ENCODE measurements around the gene SIL1. TPM values are rescaled to one million over a fixed set of nuclear protein-coding genes. Genes with fewer than 3 reads are reported as not detected.
"Not testable (repeated sequence)": the region's sequence is repeated elsewhere in the genome, so short reads cannot be mapped to it uniquely, and the experiment has no call there.

Gene SIL1
- total RNA-seq, 1 donor from 2014 or later = 31.1 TPM

DNA sequence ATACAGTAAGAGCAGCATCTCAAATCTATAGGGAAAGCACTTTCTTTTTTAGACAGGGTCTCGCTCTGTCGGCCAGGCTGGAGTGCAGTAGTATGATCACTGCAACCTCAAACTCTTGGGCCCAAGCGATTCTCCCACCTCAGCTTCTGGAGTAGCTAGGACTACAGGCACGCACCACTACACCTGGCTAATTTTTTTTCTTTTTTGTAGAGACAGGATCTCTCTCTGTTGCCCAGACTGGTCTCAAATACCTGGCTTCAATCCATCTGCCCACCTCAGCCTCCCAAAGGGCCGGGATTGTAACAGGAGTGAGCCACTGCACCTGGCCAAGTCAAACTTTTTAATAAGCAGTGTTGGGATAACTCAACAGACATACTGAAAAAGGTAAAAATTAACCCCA lies 107.6 kb downstream of the SIL1 start:
- H3K4me3 Mint-ChIP-seq = no peak overlapping the region
- no peaks in the 10 kb centered on the region for H3K27me3 Mint-ChIP-seq
- H3K36me3 Mint-ChIP-seq (ENCODE audit: low read depth) = peaks cover 3% of the 10 kb centered on the region
- peaks cover 18% of the 10 kb centered on the region for H3K4me1 Mint-ChIP-seq
- no peak for DNase-seq
- H3K27ac Mint-ChIP-seq = no peak overlapping the region
- intact Hi-C loops (cut with micrococcal nuclease) = no loop called here
- peaks cover 5% of the 10 kb centered on the region for H3K9me3 Mint-ChIP-seq

DNA sequence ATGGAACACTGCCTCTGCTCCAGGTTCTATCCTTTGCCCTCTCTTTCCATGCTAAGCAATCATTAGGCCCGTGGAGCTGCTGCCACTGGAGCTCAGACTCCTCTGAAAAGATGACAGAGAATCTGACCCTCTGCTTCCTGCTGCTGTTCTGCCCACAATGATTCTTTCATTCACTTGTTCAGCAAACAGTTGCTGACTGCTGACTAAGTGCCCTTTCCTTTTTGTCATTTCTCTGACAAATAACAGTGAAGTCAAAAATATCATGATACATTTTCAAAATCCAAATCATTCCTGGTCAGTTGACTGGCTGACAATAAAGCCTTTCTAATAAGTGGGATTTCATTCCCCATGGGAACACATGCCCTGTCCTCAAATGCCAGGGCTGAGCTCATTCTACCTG lies 110.1 kb downstream of the SIL1 start:
- no peak overlapping the region for H3K4me3 Mint-ChIP-seq
- H3K4me1 Mint-ChIP-seq = peaks cover 9% of the 10 kb centered on the region
- H3K9me3 Mint-ChIP-seq = peaks cover 10% of the 10 kb centered on the region
- H3K36me3 Mint-ChIP-seq (ENCODE audit: low read depth) = peaks cover 7% of the 10 kb centered on the region
- H3K27me3 Mint-ChIP-seq = no peaks in the 10 kb centered on the region
- peak overlapping the region; percentile 19 for H3K27ac Mint-ChIP-seq
- intact Hi-C loops (cut with micrococcal nuclease) = no loop called here
- DNase-seq = no peak

DNA sequence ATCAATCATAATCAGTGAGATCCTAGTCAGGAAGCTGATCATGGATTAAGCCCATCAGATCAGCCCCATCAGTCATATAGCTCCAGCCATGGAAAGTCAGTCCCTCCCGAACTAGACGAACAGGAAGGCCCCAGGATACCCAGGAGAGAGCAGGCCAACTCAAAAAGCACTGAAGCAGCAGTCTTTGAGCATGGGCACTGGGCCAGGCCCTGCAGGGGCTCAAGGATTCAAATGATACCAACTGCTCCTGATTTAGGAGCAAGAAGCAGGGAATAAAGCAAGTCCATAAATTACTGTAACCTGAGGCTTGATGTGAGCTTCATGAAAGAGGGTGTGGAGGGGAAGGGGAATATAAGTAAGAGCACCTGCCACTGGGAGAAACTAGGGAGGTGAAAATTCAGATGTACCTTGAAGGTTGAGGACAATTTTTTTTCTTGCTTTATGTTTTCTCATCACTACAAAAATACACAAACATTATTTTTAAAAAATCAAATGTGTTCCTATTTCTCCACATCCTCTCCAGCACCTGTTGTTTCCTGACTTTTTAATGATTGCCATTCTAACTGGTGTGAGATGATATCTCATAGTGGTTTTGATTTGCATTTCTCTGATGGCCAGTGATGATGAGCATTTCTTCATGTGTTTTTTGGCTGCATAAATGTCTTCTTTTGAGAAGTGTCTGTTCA lies 115.2 kb downstream of the SIL1 start:
- Mint-ChIP-seq H3K4me1 (peaks cover 5% of the 10 kb centered on the region), H3K36me3 (ENCODE audit: low read depth) (peaks cover 9% of the 10 kb centered on the region), H3K27me3 (no peaks in the 10 kb centered on the region), H3K27ac (no peak overlapping the region), H3K4me3 (no peak overlapping the region), H3K9me3 (peaks cover 10% of the 10 kb centered on the region)
- no peak for DNase-seq
- intact Hi-C loops (cut with micrococcal nuclease) = no loop called here

DNA sequence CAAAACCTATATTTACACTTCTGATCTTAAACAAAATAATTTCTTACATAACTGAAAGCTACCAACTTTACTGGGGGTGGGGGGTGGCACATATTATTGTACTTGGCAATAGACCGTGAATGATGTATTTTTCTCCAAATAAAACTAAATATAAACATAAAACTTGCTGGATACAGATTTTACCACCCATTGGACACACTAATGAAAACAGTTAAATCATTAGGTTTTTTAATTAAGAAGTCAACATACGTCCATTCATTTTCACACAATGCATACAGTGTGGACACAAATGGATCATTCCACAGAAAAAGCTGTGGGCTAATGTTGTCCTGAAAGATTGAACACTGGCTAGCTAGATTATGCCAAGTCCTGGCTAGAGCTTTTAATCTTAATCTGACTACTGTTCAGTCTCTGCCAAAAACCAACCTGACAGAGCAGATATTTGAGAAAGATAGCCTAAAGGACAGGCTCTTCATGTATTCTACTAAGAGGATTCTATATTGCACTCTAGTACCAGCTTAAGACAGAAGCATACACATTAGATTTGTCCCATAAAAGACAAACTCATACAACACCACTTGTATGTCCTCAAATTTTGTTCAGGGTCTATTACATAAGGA lies 118.1 kb downstream of the SIL1 start:
- Mint-ChIP-seq H3K4me1 (peaks cover 3% of the 10 kb centered on the region), H3K27me3 (no peaks in the 10 kb centered on the region), H3K27ac (no peak overlapping the region), H3K36me3 (ENCODE audit: low read depth) (peaks cover 2% of the 10 kb centered on the region), H3K4me3 (no peak overlapping the region), H3K9me3 (no peaks in the 10 kb centered on the region)
- DNase-seq = no peak
- intact Hi-C loops (cut with micrococcal nuclease) = no loop called here

GRCh38 chr5:139079225-139079990 lies 118.8 kb downstream of the SIL1 start:
- H3K36me3 Mint-ChIP-seq (ENCODE audit: low read depth) = peaks cover 2% of the 10 kb centered on the region
- no peak overlapping the region for H3K4me3 Mint-ChIP-seq
- no peak for DNase-seq
- peaks cover 3% of the 10 kb centered on the region for H3K4me1 Mint-ChIP-seq
- no peaks in the 10 kb centered on the region for H3K27me3 Mint-ChIP-seq
- H3K9me3 Mint-ChIP-seq = no peaks in the 10 kb centered on the region
- intact Hi-C loops (cut with micrococcal nuclease) = no loop called here
- H3K27ac Mint-ChIP-seq = no peak overlapping the region

- no peak overlapping the region for H3K27ac Mint-ChIP-seq
- intact Hi-C loops (cut with micrococcal nuclease) = no loop called here
Observed at GRCh38 chr5:139078345-139078744, 119.8 kb downstream of the SIL1 start.

DNA sequence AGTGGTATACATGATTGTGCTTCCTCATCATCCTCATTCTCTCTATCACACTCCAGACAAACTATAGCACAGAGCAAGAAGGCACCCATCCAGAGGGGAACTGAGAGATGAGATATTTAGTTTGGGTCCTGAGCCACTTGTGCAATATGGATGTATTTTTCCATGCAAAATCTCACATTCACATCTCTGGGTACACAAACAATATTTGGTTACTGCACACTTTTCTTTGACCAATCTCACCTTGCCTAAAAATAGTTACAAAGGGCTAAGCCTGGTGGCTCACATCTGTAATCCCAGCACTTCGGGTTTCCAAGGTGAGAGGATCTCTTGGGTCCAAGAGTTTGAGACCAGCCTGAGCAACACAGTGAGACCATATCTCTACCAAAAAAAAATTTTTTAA lies 120.3 kb downstream of the SIL1 start:
- no peaks in the 10 kb centered on the region for H3K9me3 Mint-ChIP-seq
- H3K27me3 Mint-ChIP-seq = no peaks in the 10 kb centered on the region
- H3K4me1 Mint-ChIP-seq = peaks cover 3% of the 10 kb centered on the region
- peaks cover 2% of the 10 kb centered on the region for H3K36me3 Mint-ChIP-seq (ENCODE audit: low read depth)
- DNase-seq = no peak
- no peak overlapping the region for H3K4me3 Mint-ChIP-seq
- no peak overlapping the region for H3K27ac Mint-ChIP-seq
- intact Hi-C loops (cut with micrococcal nuclease) = no loop called here

More at GRCh38 chr5:139078345-139078744, 119.8 kb downstream of the SIL1 start:
- Mint-ChIP-seq H3K36me3 (ENCODE audit: low read depth) (peaks cover 2% of the 10 kb centered on the region), H3K4me1 (peaks cover 3% of the 10 kb centered on the region), H3K9me3 (no peaks in the 10 kb centered on the region), H3K4me3 (no peak overlapping the region), H3K27me3 (no peaks in the 10 kb centered on the region)
- DNase-seq = no peak

DNA sequence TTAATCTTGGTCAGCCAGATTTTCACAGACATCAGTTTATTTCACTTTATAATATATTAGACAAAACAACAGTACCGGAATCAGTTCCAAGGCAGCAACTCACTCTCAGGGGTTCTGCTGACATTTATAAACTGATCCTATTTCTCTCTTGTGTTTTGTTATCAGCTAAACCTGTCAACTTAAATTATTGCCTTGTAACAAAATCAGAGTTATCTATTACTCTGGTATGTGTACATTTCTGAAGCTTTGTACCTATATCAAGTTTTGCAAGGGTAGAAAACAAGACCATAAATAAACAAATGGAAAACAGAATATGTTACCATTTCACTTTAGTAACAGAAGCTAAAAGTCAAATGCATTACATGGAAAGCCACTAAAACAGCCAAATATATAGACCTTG lies 122.1 kb downstream of the SIL1 start:
- no peak for DNase-seq
- Mint-ChIP-seq H3K4me3 (no peak overlapping the region), H3K9me3 (no peaks in the 10 kb centered on the region), H3K36me3 (ENCODE audit: low read depth) (no peaks in the 10 kb centered on the region), H3K27me3 (no peaks in the 10 kb centered on the region), H3K27ac (no peak overlapping the region), H3K4me1 (peaks cover 3% of the 10 kb centered on the region)
- intact Hi-C loops (cut with micrococcal nuclease) = no loop called here

GRCh38 chr5:139075066-139076050 lies 122.8 kb downstream of the SIL1 start:
- Mint-ChIP-seq H3K4me3 (no peak overlapping the region), H3K27ac (no peak overlapping the region), H3K4me1 (peaks cover 3% of the 10 kb centered on the region), H3K9me3 (no peaks in the 10 kb centered on the region), H3K27me3 (no peaks in the 10 kb centered on the region), H3K36me3 (ENCODE audit: low read depth) (no peaks in the 10 kb centered on the region)
- intact Hi-C loops (cut with micrococcal nuclease) = no loop called here
- no peak for DNase-seq

DNA sequence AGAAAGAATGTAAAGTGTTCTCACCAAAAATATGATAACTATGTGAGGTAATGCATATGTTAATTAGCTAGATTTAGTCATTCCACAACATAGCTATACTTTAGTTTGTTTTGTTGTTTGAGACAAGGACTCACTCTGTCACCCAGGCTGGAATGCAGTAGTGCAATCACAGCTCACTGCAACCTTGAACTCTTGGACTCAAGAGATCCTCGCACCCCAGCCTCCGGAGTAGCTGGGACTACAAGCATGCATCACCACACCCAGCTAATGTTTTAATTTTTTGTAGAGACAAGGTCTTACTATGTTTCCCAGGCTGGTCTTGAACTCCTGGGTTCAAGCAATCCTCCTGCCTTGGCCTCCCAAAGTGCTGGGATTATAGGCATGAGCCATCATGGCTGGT lies 124.2 kb downstream of the SIL1 start:
- H3K9me3 Mint-ChIP-seq; H3K4me1 Mint-ChIP-seq; H3K36me3 Mint-ChIP-seq (ENCODE audit: low read depth); intact Hi-C loops (cut with micrococcal nuclease); H3K27ac Mint-ChIP-seq; DNase-seq; H3K27me3 Mint-ChIP-seq; H3K4me3 Mint-ChIP-seq: not testable (repeated sequence)

GRCh38 chr5:139068494-139069151 lies 129.5 kb downstream of the SIL1 start:
- H3K4me3 Mint-ChIP-seq = no peak overlapping the region
- intact Hi-C loops (cut with micrococcal nuclease) = no loop called here
- no peaks in the 10 kb centered on the region for H3K36me3 Mint-ChIP-seq (ENCODE audit: low read depth)
- DNase-seq = no peak
- peaks cover 6% of the 10 kb centered on the region for H3K4me1 Mint-ChIP-seq
- H3K9me3 Mint-ChIP-seq = no peaks in the 10 kb centered on the region
- H3K27ac Mint-ChIP-seq = no peak overlapping the region
- H3K27me3 Mint-ChIP-seq = no peaks in the 10 kb centered on the region

DNA sequence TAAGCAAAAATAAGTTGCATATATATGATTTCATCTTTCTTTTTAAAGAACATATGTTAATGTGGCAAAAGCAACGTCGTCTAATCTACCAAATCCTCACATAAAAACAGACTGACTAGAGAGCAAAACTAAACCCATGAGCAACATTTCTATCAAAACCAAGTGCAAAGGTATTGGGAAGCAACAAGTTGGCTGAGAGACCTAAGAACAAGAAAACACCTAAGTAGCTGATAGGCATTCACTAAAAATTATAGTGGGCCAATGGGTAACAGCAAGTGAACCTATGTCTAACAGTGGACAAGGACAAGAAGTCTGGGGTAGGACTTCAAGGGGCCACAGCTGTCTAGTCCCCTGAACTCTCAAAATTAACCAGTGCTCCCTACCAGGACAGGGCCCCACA lies 130.1 kb downstream of the SIL1 start:
- Mint-ChIP-seq H3K4me1 (peaks cover 6% of the 10 kb centered on the region), H3K27ac (no peak overlapping the region)
- intact Hi-C loops (cut with micrococcal nuclease) = no loop called here

DNA sequence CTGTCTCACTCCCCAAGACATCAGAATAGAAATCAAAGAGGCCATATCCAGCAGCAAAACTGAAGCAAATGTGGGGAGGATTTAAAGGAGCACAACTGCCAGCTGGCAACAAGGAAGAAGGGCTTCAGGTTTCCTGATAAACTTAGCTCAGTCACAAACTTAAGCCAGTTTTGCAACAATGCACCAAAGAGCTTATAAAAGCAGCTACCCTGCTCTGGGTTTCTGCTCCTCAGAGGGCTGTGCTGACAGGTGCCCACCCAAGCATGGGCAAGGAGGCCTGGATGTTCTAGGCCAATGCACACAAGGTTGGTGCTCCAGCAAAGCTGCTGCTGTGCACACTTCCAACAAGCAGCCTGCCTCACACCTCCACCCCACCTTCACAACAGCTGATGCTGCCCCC lies 132.9 kb downstream of the SIL1 start:
- no peaks in the 10 kb centered on the region for H3K36me3 Mint-ChIP-seq (ENCODE audit: low read depth)
- peaks cover 6% of the 10 kb centered on the region for H3K4me1 Mint-ChIP-seq
- no peaks in the 10 kb centered on the region for H3K9me3 Mint-ChIP-seq
- no peak overlapping the region for H3K4me3 Mint-ChIP-seq
- H3K27me3 Mint-ChIP-seq = no peaks in the 10 kb centered on the region
- intact Hi-C loops (cut with micrococcal nuclease) = no loop called here
- H3K27ac Mint-ChIP-seq = no peak overlapping the region
- DNase-seq = no peak

More for the DNA sequence above, 130.1 kb downstream of the SIL1 start:
- DNase-seq = no peak
- Mint-ChIP-seq H3K9me3 (no peaks in the 10 kb centered on the region), H3K36me3 (ENCODE audit: low read depth) (no peaks in the 10 kb centered on the region), H3K27me3 (no peaks in the 10 kb centered on the region), H3K4me3 (no peak overlapping the region)
